ACC112 (cell line): ENCODE measurements around the gene SLC9A8.

Experiments used
- H2AFZ ChIP-seq: fragments of 200-600 bp; sonication (generic); one replicate; pipeline ENCODE4 v1.6.0; 2017; ENCODE audit warnings: antibody characterized with exemption, low read length; ENCODE audit not compliant: unreplicated experiment
- H3K27ac ChIP-seq: fragments of 200-600 bp; sonication (generic); 2 replicates; pipeline ENCODE4 v1.5.1; 2014; ENCODE audit warnings: low read depth, mild to moderate bottlenecking, antibody characterized with exemption, low read length, moderate library complexity
- H3K27me3 ChIP-seq: fragments of 200-600 bp; sonication (generic); 2 replicates; pipeline ENCODE4 v1.6.1; 2014; ENCODE audit warnings: mild to moderate bottlenecking, antibody characterized with exemption, low read length, moderate library complexity, mixed read lengths; ENCODE audit not compliant: insufficient read depth
- H3K36me3 ChIP-seq: fragments of 200-600 bp; sonication (generic); 2 replicates; pipeline ENCODE4 v1.6.1; 2016; ENCODE audit warnings: mild to moderate bottlenecking, antibody characterized with exemption, low read length, moderate library complexity, mixed read lengths; ENCODE audit not compliant: insufficient read depth
- H3K4me1 ChIP-seq: fragments of 200-600 bp; sonication (generic); one replicate; pipeline ENCODE4 v1.6.1; 2016; ENCODE audit warnings: low read length, mixed read lengths; ENCODE audit not compliant: insufficient read depth, unreplicated experiment, control insufficient read depth
- H3K4me3 ChIP-seq: fragments of 200-600 bp; sonication (generic); 2 replicates; pipeline ENCODE4 v1.5.1; 2014; ENCODE audit warnings: mild to moderate bottlenecking, low read depth, low read length
- H3K79me2 ChIP-seq: fragments of 200-600 bp; sonication (generic); one replicate; pipeline ENCODE4 v1.6.0; 2016; ENCODE audit warnings: low read length; ENCODE audit not compliant: control insufficient read depth, unreplicated experiment, insufficient read depth

Gene SLC9A8

DNA sequence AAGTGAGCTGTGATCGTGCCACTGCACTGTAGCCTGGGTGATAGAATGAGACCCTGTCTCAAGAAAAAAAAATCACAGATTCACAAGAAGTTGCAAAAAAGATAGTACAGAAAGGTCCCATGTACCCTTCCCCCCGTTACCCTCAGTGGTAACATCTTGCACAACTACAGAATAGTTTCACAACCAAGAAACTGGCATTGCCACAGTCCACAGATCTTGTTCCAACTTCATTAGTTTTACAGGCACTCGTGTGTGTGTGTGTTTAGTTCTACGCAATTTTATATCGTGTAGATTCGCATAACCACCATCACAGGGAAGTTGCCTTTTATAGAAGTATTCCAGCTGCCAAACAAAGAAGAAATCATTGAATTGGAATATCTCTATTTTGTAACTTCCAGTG lies 83.6 kb downstream of the SLC9A8 start:
- no peak overlapping the region for H3K27ac ChIP-seq
- H2AFZ ChIP-seq, result no peak overlapping the region
- H3K79me2 ChIP-seq, result no peaks in the 10 kb centered on the region
- H3K4me3 ChIP-seq, result no peak overlapping the region
- H3K4me1 ChIP-seq, result peaks cover 8% of the 10 kb centered on the region
- H3K27me3 ChIP-seq, result no peaks in the 10 kb centered on the region
- H3K36me3 ChIP-seq, result no peaks in the 10 kb centered on the region

DNA sequence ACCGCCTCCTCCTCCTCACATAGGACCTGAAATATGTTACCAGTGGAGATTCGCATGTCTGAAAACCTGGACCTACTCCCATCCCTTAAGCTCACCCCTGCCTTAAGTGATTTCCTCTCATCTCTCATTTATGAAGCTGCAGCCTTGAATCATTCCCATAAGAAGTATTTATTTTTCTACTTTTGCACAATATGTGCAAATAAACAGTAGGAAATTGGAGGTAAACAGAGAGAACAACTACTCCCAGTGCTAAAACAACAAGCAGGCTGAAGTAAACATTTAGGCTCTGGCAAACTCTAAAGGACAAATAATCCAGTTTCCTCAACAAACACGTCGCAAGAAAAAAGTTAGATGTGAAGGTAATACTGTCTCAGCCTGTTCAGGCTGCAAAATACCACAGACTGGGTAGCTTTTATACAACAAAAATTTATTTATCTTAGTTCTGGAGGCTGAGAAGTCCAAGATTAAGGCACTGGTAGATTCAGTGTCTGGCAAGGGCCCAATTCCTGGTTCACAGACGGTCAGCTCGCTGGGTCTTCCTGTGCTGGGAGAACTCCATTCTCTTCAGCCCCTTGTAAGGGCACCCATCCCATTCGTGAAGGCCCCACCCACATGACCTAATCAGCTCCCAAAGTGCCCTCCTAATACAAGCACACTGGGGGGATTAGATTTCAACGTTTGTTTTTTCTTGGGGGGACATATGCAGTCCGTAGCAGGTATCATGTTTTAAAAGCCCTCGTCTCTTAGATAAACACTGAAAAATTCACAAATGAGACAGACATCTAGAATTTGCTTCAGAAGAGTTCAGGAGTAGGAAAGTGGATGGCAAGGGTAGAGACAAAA lies 87.1 kb downstream of the SLC9A8 start:
- Histone ChIP-seq H3K79me2 (no peaks in the 10 kb centered on the region), H3K27ac (no peak overlapping the region), H3K4me3 (no peak overlapping the region), H2AFZ (no peak overlapping the region), H3K4me1 (no peaks in the 10 kb centered on the region), H3K27me3 (no peaks in the 10 kb centered on the region), H3K36me3 (no peaks in the 10 kb centered on the region)

DNA sequence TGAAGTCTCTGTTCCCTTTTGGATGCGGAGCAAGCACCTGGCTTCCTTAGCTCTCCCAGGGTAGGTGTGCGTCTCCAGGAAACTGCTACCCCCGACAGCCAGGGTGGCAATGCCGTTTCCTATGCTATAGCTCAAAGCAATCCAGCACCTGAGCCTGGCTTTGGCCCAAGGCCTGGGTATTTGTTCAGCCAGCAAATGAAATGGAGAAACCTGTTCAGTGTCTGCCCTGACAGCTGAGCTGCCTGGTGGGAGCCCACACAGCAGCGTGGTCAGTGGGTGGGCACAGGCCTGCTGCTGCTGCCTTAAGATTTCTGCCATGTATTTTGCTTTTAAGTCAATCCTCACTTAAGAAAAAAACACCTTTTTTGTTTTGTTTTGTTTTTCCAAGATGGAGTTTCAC lies 89.0 kb downstream of the SLC9A8 start:
- Histone ChIP-seq H3K4me1 (no peaks in the 10 kb centered on the region), H2AFZ (no peak overlapping the region), H3K4me3 (no peak overlapping the region), H3K79me2 (no peaks in the 10 kb centered on the region), H3K27ac (no peak overlapping the region), H3K27me3 (no peaks in the 10 kb centered on the region), H3K36me3 (no peaks in the 10 kb centered on the region; the same call in 1 of the 2 replicates)

DNA sequence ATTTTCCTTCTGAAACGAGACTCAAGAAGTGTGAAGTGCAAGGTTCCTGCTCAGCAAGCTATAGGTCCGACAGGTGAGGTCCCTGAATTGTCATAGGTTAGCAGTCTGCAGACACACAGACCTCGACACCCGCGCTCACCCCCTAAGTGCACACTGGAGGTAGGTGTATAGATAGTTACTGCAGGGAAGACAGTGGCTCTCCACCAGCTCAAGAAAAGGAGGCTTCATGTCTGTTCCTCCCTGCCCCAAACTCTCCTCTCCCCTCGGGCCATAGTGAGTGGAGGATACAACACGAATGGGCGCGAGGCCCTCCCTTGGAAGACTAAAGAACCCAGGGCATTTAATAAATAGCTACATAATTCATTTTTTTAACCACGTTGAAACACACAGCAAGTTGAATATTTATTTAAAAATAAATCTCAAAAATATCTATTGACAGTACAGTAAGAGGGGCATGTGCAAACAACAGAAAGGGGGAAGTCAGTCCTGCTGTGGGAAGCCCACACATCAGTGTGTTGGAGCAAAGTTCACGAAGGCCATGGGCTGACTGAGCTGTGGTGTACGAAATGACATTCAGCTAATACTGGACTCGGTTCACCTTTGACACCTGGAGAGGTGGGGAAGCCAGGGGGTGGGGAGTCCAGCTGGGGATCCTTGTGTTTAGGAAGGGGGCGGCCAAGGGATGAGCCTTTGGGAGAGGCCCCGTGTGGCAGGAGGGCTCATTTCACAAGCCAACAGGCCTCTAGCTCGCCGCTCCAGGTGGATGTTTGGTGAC lies 92.0 kb downstream of the SLC9A8 start:
- H3K4me3 ChIP-seq, result no peak overlapping the region
- H2AFZ ChIP-seq, result no peak overlapping the region
- H3K36me3 ChIP-seq, result peaks cover 3% of the 10 kb centered on the region; the same call in 1 of the 2 replicates
- H3K27me3 ChIP-seq, result no peaks in the 10 kb centered on the region
- no peak overlapping the region for H3K27ac ChIP-seq
- H3K4me1 ChIP-seq, result no peaks in the 10 kb centered on the region
- H3K79me2 ChIP-seq, result peaks cover 4% of the 10 kb centered on the region

DNA sequence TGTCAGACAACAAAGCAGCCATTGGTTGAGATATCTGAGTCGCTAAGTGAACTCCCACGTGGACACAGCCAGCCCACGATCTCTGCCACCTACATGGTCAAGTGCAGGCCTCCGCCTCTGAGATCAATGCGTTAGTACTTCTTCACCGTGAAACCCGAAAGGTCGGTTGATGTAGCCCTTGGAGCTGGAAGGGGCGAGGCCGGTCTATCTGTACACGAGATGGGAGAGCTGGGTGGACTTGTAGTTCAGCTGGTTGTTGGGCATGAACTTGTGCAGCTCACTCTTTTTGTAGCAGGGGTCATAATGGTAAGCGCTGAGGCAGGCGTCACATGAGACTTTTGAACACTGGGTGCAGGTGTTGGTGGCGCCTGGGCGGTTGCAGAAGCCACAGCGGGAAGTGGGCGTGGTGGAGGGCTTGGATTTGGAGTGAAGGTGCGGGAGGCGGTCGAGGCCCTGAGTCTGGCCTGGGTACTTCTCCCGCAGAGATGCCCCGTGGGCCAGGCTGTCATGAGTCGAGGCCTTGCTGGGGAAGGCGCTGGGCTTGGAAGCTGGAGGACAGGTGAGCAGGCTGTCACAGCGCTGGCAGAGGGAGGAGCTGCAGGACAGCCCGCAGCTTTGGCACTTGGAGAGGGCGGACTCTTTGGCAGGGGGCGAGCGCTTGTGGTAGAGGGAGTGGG lies 92.9 kb downstream of the SLC9A8 start:
- no peak overlapping the region for H2AFZ ChIP-seq
- peaks cover 12% of the 10 kb centered on the region for H3K79me2 ChIP-seq
- H3K36me3 ChIP-seq, result peaks cover 3% of the 10 kb centered on the region; the same call in 1 of the 2 replicates
- no peak overlapping the region for H3K27ac ChIP-seq
- H3K4me3 ChIP-seq, result no peak overlapping the region
- no peaks in the 10 kb centered on the region for H3K27me3 ChIP-seq
- no peaks in the 10 kb centered on the region for H3K4me1 ChIP-seq

DNA sequence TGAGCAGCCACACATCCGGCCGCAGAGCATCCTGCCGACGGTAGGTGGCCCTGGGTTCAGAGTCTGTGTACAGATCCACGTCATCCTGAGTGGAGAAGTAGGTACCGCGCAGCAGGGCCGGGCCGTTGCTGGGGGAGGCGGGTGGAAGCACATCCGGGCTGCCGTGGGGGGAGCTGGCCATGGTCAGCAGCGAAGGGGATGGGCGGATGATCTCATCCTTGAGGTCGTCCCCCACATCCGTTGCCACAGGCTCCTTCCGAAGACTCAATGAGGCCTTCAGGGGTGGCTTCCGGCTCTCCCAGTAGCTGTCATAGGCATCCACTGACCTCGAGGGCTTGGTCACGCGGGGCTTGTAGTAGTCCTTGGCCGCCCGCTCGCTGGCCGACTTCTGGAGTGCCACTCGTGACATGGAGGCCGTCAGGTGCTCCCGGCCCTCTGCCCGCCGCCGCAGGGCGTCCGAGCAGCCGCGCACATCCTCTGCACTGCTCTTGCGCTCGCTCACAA lies 93.5 kb downstream of the SLC9A8 start:
- no peak overlapping the region for H3K4me3 ChIP-seq
- no peak overlapping the region for H2AFZ ChIP-seq
- H3K4me1 ChIP-seq, result no peaks in the 10 kb centered on the region
- no peaks in the 10 kb centered on the region for H3K27me3 ChIP-seq
- peaks cover 18% of the 10 kb centered on the region for H3K79me2 ChIP-seq
- peaks cover 3% of the 10 kb centered on the region; the same call in 1 of the 2 replicates for H3K36me3 ChIP-seq
- no peak overlapping the region for H3K27ac ChIP-seq

DNA sequence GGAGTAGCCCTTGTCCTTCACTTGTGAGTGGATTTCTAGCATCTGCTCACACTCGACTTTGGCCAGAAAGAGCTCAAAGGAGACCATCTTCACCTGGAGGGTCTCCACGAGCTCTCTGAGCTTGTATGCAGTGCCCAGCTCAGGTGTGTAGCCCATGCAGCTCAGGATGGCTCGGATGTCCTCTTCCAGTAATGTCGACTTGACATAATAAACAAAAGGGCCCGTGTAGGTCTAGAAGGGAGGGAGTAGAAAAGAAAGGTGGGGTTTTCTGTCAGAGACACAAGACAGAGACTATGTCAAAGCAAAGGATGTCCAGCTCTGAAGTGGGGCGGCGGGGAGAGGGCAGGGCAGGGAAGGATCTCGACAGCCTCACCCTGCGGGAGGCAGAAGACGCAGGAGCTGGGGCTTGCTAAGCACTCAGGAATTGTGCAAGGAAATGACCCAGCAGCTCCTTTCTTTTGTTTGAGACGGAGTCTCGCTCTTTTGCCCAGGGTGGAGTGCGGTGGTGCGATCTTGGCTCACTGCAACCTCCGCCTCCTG lies 94.1 kb downstream of the SLC9A8 start:
- H3K4me3 ChIP-seq, result no peak overlapping the region
- H3K79me2 ChIP-seq, result peaks cover 21% of the 10 kb centered on the region
- no peaks in the 10 kb centered on the region for H3K27me3 ChIP-seq
- H3K4me1 ChIP-seq, result no peaks in the 10 kb centered on the region
- H3K27ac ChIP-seq, result no peak overlapping the region
- H2AFZ ChIP-seq, result no peak overlapping the region
- H3K36me3 ChIP-seq, result peaks cover 3% of the 10 kb centered on the region; the same call in 1 of the 2 replicates

DNA sequence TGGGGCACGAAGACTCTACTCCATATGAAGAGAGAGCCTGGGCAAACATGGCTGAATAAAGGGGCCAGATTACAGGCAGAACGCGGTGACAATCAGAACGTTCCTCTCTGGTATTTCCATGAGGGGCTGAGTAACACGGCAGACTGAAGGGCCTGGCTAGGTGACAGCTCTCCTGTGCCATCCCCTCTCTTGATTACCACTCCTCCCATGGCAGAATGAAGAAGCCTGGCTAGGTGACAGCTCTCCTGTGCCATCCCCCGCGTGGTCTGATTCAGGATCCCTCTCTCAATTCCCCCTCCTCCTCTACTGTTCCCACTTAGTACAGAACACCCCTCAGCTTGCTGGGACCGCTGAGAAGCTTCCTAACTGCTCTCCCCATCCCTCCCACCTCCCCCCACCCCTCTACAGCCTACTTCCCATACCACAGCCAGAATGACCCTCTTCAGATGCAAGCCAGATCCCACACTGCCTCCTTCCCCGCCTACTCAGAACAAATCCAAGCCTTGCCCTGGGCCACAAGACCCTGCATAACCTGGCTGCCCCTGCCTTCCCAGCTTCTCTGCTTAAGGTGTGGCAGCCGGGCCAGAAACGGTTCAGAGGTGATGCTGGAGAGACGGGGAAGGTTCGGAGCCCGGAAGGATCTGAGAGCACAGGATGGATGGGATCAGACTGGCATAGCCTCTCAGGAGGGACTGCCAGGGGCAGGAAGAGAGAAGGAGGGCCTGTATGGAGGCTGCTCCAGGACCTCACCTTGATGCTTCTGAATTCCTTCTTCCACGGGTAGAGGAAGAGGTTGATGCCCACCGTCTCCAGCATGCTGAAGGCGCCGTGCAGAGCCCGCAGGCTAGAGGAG lies 95.0 kb downstream of the SLC9A8 start:
- H3K36me3 ChIP-seq, result peaks cover 3% of the 10 kb centered on the region; the same call in 1 of the 2 replicates
- H2AFZ ChIP-seq, result no peak overlapping the region
- H3K4me3 ChIP-seq, result no peak overlapping the region
- no peak overlapping the region for H3K27ac ChIP-seq
- peaks cover 29% of the 10 kb centered on the region for H3K79me2 ChIP-seq
- no peaks in the 10 kb centered on the region for H3K4me1 ChIP-seq
- H3K27me3 ChIP-seq, result no peaks in the 10 kb centered on the region

DNA sequence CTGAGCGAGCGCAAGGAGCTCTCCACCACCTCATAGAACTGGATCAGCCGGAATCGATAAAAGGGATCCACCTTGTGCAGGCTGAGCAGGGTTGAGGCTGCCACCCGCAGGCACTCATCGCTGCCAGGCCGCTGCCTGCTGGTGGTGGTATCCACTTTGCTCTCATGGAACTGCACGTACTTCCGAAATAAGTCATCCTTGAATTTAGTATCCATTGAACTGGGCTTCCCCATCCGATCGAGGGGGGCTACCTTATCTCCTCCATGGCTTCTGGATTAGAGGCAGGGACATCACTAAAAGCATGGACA lies 95.6 kb downstream of the SLC9A8 start:
- H2AFZ ChIP-seq, result no peak overlapping the region
- H3K79me2 ChIP-seq, result peaks cover 35% of the 10 kb centered on the region
- no peaks in the 10 kb centered on the region for H3K4me1 ChIP-seq
- H3K27me3 ChIP-seq, result no peaks in the 10 kb centered on the region
- no peak overlapping the region for H3K27ac ChIP-seq
- no peak overlapping the region for H3K4me3 ChIP-seq
- peaks cover 3% of the 10 kb centered on the region; the same call in 1 of the 2 replicates for H3K36me3 ChIP-seq
